Fibroblast of lung (primary cell): ENCODE results near the gene TCOF1. TPM values are rescaled to one million over a fixed set of nuclear protein-coding genes. Genes with fewer than 3 reads are reported as not detected.

Source experiments
- DNase-seq, 2 donors: peaks; one replicate each; pipeline versions ENCODE4 v3.0.0 to v3.0.0-alpha.2; 2010; ENCODE audit warnings: low read depth in 2 of 2
- H2AFZ ChIP-seq: 2 replicates; pipeline ENCODE4 v1.5.1; 2012; ENCODE audit warnings: low read length, control low read depth, inconsistent platforms
- H3K27ac ChIP-seq: 2 replicates; pipeline ENCODE4 v1.5.1; 2011; ENCODE audit warnings: low read length, control low read depth; ENCODE audit not compliant: insufficient read depth
- H3K27me3 ChIP-seq: 2 replicates; pipeline ENCODE4 v1.5.1; 2011; ENCODE audit warnings: mild to moderate bottlenecking, low read length; ENCODE audit not compliant: control insufficient read depth, insufficient read depth
- H3K36me3 ChIP-seq: 2 replicates; pipeline ENCODE4 v1.5.1; 2011; ENCODE audit warnings: low read length; ENCODE audit not compliant: control insufficient read depth, insufficient read depth
- H3K4me1 ChIP-seq: 2 replicates; pipeline ENCODE4 v1.5.1; 2011; ENCODE audit warnings: low read length; ENCODE audit not compliant: control insufficient read depth, insufficient read depth; ENCODE audit errors: extremely low read depth
- H3K4me2 ChIP-seq: 2 replicates; pipeline ENCODE4 v1.5.1; 2011; ENCODE audit warnings: low read length, control low read depth; ENCODE audit not compliant: insufficient read depth; ENCODE audit errors: extremely low read depth
- H3K4me3 ChIP-seq, 4 experiments: fragments of 200-600 bp in 1 of 4; sonication (generic) in 1 of 4; replicated peaks in 1 of 4; 2 replicates each; pipeline ENCODE4 v1.5.1; 2011 to 2016; ENCODE audit warnings: low read length in 4 of 4, low read depth in 3 of 4, mild to moderate bottlenecking in 3 of 4, control low read depth in 2 of 4, inconsistent platforms in 1 of 4, mixed read lengths in 1 of 4; ENCODE audit not compliant: insufficient read depth in 1 of 4; ENCODE audit errors: control extremely low read depth in 1 of 4
- H3K79me2 ChIP-seq: 2 replicates; pipeline ENCODE4 v1.5.1; 2012; ENCODE audit warnings: mild to moderate bottlenecking, low read length, inconsistent platforms; ENCODE audit not compliant: control insufficient read depth, insufficient read depth
- H3K9ac ChIP-seq: 2 replicates; pipeline ENCODE4 v1.5.1; 2011; ENCODE audit warnings: mild to moderate bottlenecking, low read length, control low read depth; ENCODE audit not compliant: insufficient read depth
- H3K9me3 ChIP-seq: 2 replicates; pipeline ENCODE4 v1.5.1; 2012; ENCODE audit warnings: low read depth, low read length; ENCODE audit not compliant: control insufficient read depth, insufficient read depth
- H4K20me1 ChIP-seq: 2 replicates; pipeline ENCODE4 v1.5.1; 2011; ENCODE audit warnings: low read length; ENCODE audit not compliant: control insufficient read depth, insufficient read depth; ENCODE audit errors: extremely low read depth
- CTCF ChIP-seq, 2 donors: IDR thresholded peaks in 1 of 2; conservative IDR thresholded peaks in 1 of 2; 1 replicate in 1 of 2; 2 replicates in 1 of 2; pipeline ENCODE4 v1.5.1; 2011 to 2012; ENCODE audit warnings: low read length in 2 of 2, control low read depth in 1 of 2, inconsistent platforms in 1 of 2, low read depth in 1 of 2, mild to moderate bottlenecking in 1 of 2
- EZH2 ChIP-seq: IDR thresholded peaks from 2 replicates; pipeline ENCODE4 v1.5.1; 2012; ENCODE audit warnings: low read length, control low read depth, mild to moderate bottlenecking; ENCODE audit errors: missing control alignments
- polyA plus RNA-seq, 2 donors: library from polyadenylated mRNA; depleted of rRNA in 1 of 2; stranded (reverse) in 1 of 2; unstranded in 1 of 2; fragments of >200 nt; gene quantifications; 2 replicates each; pipeline ENCODE4 v1.2.1, GENCODE V29; 2011 to 2012; ENCODE audit warnings: missing spikeins in 1 of 2
- total RNA-seq: library from RNA; depleted of rRNA; stranded (reverse); fragments of >200 nt; gene quantifications from 2 replicates; pipeline ENCODE4 v1.2.1, GENCODE V29; 2014

Gene TCOF1
- total and polyA plus RNA-seq, 2 donors (not counting 1 experiment from before 2014, with no cell fraction given), result 8.5 to 10.6 TPM

DNA sequence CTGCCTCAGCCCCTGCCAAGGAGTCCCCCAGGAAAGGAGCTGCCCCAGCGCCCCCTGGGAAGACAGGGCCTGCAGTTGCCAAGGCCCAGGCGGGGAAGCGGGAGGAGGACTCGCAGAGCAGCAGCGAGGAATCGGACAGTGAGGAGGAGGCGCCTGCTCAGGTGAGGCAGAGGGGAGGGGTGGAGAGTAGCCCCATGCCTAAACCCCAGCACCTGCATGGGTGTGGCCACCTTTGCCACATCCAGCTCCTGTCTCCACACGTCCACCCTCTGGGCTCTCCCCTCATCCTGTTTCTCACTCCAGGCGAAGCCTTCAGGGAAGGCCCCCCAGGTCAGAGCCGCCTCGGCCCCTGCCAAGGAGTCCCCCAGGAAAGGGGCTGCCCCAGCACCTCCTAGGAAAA, 17.2 kb downstream of the TCOF1 start:
- TF ChIP-seq CTCF (conservative IDR thresholded peaks at IDR 0.05 in 1 of 2, IDR thresholded peaks at IDR 0.05 in 1 of 2; ENCODE audit: low read depth in 1 of 2, low read length in 2 of 2) (no peak), EZH2 (no peak)
- H3K4me3 ChIP-seq, result no peak overlapping the region
- H3K27me3 ChIP-seq, result no peaks in the 10 kb centered on the region
- peaks cover 39% of the 10 kb centered on the region for H3K36me3 ChIP-seq
- H4K20me1 ChIP-seq, result no peaks in the 10 kb centered on the region
- no peak overlapping the region for H2AFZ ChIP-seq
- no peak overlapping the region for H3K9ac ChIP-seq
- H3K4me1 ChIP-seq, result peaks cover 17% of the 10 kb centered on the region
- no peak overlapping the region for H3K27ac ChIP-seq
- no peak overlapping the region for H3K4me2 ChIP-seq
- no peak for DNase-seq
- no peaks in the 10 kb centered on the region for H3K79me2 ChIP-seq
- no peaks in the 10 kb centered on the region for H3K9me3 ChIP-seq

GRCh38 chr5:150376799-150377771, 19.6 kb downstream of the TCOF1 start:
- no peaks in the 10 kb centered on the region for H4K20me1 ChIP-seq
- peaks cover 17% of the 10 kb centered on the region for H3K4me1 ChIP-seq
- no peaks in the 10 kb centered on the region for H3K79me2 ChIP-seq
- peak; percentile 37 to 62 for DNase-seq
- H3K9ac ChIP-seq, result peak overlapping the region; percentile 4
- TF ChIP-seq EZH2 (no peak), CTCF (conservative IDR thresholded peaks at IDR 0.05 in 1 of 2, IDR thresholded peaks at IDR 0.05 in 1 of 2; ENCODE audit: low read depth in 1 of 2, low read length in 2 of 2) (no peak)
- H3K9me3 ChIP-seq, result no peaks in the 10 kb centered on the region
- no peak overlapping the region for H3K4me3 ChIP-seq
- H3K27me3 ChIP-seq, result no peaks in the 10 kb centered on the region
- peak overlapping the region; percentile 50 for H3K4me2 ChIP-seq
- H3K27ac ChIP-seq, result peak overlapping the region; percentile 87
- H2AFZ ChIP-seq, result no peak overlapping the region
- H3K36me3 ChIP-seq, result peaks cover 41% of the 10 kb centered on the region

DNA sequence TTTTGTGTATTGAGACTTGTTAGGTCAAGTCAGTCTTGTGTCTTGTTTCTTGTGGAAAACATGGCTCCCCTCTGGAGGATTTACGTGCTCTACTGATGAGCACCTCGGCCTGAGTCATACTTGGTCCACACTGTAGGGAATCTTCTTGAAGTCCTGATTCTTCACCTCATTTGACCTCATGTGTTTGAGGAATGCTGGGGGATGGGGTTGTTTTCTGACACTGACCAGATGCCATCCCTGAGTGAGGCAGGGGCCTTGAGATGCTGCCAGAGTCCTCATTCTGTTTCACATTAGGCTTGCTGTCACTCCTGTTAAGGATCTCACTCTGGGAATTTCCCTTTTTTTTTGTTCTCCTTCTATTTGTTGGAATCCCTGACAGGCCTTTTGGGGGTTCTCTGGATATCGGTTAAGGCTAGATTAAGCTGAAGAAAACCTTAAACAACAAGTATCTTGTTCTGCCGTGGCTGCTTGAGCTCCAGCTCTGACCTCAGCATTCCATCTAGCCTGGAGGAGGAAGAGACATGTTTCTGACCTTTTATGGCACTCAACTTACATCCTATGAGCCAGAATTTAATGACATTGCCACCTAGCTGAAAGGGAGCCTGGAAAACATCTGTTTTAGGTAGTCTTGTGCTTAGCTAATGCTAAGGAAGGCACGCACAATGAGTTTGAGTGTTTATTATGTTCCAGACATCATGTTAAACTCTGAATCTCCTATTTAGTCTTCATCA, 20.6 kb downstream of the TCOF1 start:
- Histone ChIP-seq H3K4me2 (peak overlapping the region; percentile 28), H3K27ac (peak overlapping the region; percentile 87), H4K20me1 (no peaks in the 10 kb centered on the region), H3K4me1 (peaks cover 17% of the 10 kb centered on the region), H3K4me3 (no peak overlapping the region), H2AFZ (no peak overlapping the region), H3K79me2 (no peaks in the 10 kb centered on the region), H3K9me3 (no peaks in the 10 kb centered on the region), H3K9ac (no peak overlapping the region), H3K27me3 (no peaks in the 10 kb centered on the region), H3K36me3 (peaks cover 45% of the 10 kb centered on the region)
- DNase-seq, result peak; percentile 85 to 94
- no peak for TF ChIP-seq EZH2
- no peak for TF ChIP-seq CTCF (conservative IDR thresholded peaks at IDR 0.05 in 1 of 2, IDR thresholded peaks at IDR 0.05 in 1 of 2; ENCODE audit: low read depth in 1 of 2, low read length in 2 of 2)
